GM12873 (cell line): ENCODE data around the gene RWDD2A.

Experiments
- CTCF ChIP-seq: IDR thresholded peaks from 2 replicates; pipeline ENCODE4 v1.5.1; 2012; ENCODE audit warnings: low read depth, mild to moderate bottlenecking, moderate library complexity, low read length, control low read depth; ENCODE audit not compliant: insufficient read depth; ENCODE audit errors: missing control alignments

Gene RWDD2A

GRCh38 chr6:83199863-83200225 is 6.7 kb downstream of the RWDD2A start:
- TF ChIP-seq CTCF: no peak

GRCh38 chr6:83202031-83202430 is 8.9 kb downstream of the RWDD2A start:
- no peak for TF ChIP-seq CTCF

- TF ChIP-seq CTCF: peak; percentile 88
Measured at GRCh38 chr6:83215131-83216047, 22.2 kb downstream of the RWDD2A start.

GRCh38 chr6:83216806-83217205 is 23.6 kb downstream of the RWDD2A start:
- no peak for TF ChIP-seq CTCF

- no peak for TF ChIP-seq CTCF
Measured at GRCh38 chr6:83218646-83219045, 25.5 kb downstream of the RWDD2A start.

- no peak for TF ChIP-seq CTCF
Measured at GRCh38 chr6:83220121-83220520, 27.0 kb downstream of the RWDD2A start.

- no peak for TF ChIP-seq CTCF
Measured at GRCh38 chr6:83221276-83221675, 28.1 kb downstream of the RWDD2A start.
